Thymus (tissue), 11 donors: Measurements from ENCODE around the gene OR10H5. TPM values are rescaled to one million over a fixed set of nuclear protein-coding genes. Genes with fewer than 3 reads are reported as not detected.
"Not testable (repeated sequence)": the region's sequence is repeated elsewhere in the genome, so short reads cannot be mapped to it uniquely, and the experiment has no call there.

Source experiments
- DNase-seq, 9 donors: peaks; one replicate each; pipeline ENCODE4 v3.0.0-alpha.2; 2013; ENCODE audit warnings: low spot score in 9 of 9, low read depth in 6 of 9, missing footprints in 1 of 9
- H3K27ac ChIP-seq, 2 donors: one replicate each; pipeline ENCODE4 v1.5.1; 2013; ENCODE audit warnings: control low read depth in 1 of 2, low read depth in 1 of 2, low read length in 1 of 2, mild to moderate bottlenecking in 1 of 2, moderate library complexity in 1 of 2
- H3K27me3 ChIP-seq, 2 donors: one replicate each; pipeline ENCODE4 v1.5.1; 2013; ENCODE audit warnings: low read length in 1 of 2; ENCODE audit not compliant: control insufficient read depth in 2 of 2, insufficient read depth in 1 of 2
- H3K36me3 ChIP-seq, 2 donors: one replicate each; pipeline ENCODE4 v1.5.1; 2013; ENCODE audit warnings: low read length in 1 of 2, mild to moderate bottlenecking in 1 of 2, moderate library complexity in 1 of 2; ENCODE audit not compliant: control insufficient read depth in 2 of 2, insufficient read depth in 2 of 2
- H3K4me1 ChIP-seq, 2 donors: one replicate each; pipeline ENCODE4 v1.5.1; 2013; ENCODE audit warnings: low read length in 2 of 2; ENCODE audit not compliant: control insufficient read depth in 2 of 2, insufficient read depth in 2 of 2
- H3K4me3 ChIP-seq, 2 donors: one replicate each; pipeline ENCODE4 v1.5.1; 2013; ENCODE audit warnings: low read length in 2 of 2, control low read depth in 1 of 2, mild to moderate bottlenecking in 1 of 2
- H3K9me3 ChIP-seq, 2 donors: one replicate each; pipeline ENCODE4 v1.5.1; 2013; ENCODE audit warnings: low read length in 1 of 2, mild to moderate bottlenecking in 1 of 2; ENCODE audit not compliant: control insufficient read depth in 2 of 2, insufficient read depth in 1 of 2
- WGBS: extraction: QIAGEN DNeasy Blood & Tissue Kit; methylation state at CpG from one replicate; pipeline ENCODE4 v1.1.7; 2013; 5-methylcytosine and 5-hydroxymethylcytosine counted together
- polyA plus RNA-seq: library from polyadenylated mRNA; stranded (reverse); fragments of 200-250 nt; gene quantifications from one replicate; pipeline ENCODE4 v1.2.3, GENCODE V29; 2013
- total RNA-seq: library from RNA; stranded (reverse); fragments of 120-200 nt; gene quantifications from one replicate; pipeline ENCODE4 v1.2.4, GENCODE V29; 2013
- donor health status: healthy.

OR10H5 gene
- total and polyA plus RNA-seq, 2 donors, result 0.05 TPM; not detected in 1

DNA sequence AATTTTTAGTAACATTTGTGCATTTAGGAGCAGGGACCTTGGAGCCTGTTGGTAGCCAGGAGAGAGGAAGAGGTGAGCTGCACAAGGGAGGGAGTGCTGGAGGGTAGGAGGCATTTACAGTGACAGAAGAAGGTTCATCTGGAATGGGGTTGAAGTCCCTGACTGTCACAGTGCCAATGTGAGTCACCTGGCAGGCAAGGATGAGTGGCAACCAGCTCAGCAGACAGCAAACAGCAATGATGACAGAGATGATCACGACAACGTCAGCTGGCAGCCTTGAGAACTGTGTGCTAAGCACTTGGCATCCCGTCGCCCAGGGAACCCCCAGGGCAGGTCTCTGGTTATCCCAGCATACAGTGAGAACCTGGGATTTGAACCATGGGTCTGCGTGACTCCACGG, 2.6 kb downstream of the OR10H5 start:
- peaks cover 0 to 10% of the 10 kb centered on the region in 2 donors for H3K27me3 ChIP-seq
- no peak overlapping the region for H3K4me3 ChIP-seq
- 76% methylated on average over 6 of the region's 6 CpGs for WGBS
- no peak overlapping the region for H3K27ac ChIP-seq
- no peaks in the 10 kb centered on the region for H3K4me1 ChIP-seq
- no peaks in the 10 kb centered on the region for H3K36me3 ChIP-seq
- H3K9me3 ChIP-seq, result peaks cover 0 to 3% of the 10 kb centered on the region in 2 donors
- no peak for DNase-seq

DNA sequence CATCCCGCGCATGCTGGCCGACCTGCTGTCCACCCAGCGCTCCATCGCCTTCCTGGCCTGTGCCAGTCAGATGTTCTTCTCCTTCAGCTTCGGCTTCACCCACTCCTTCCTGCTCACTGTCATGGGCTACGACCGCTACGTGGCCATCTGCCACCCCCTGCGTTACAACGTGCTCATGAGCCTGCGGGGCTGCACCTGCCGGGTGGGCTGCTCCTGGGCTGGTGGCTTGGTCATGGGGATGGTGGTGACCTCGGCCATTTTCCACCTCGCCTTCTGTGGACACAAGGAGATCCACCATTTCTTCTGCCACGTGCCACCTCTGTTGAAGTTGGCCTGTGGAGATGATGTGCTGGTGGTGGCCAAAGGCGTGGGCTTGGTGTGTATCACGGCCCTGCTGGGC, 6.8 kb downstream of the OR10H5 start:
- H3K4me1 ChIP-seq, H3K27me3 ChIP-seq, H3K36me3 ChIP-seq, H3K9me3 ChIP-seq, DNase-seq, H3K27ac ChIP-seq, H3K4me3 ChIP-seq: not testable (repeated sequence)
- 97% methylated on average over 18 of the region's 18 CpGs for WGBS

DNA sequence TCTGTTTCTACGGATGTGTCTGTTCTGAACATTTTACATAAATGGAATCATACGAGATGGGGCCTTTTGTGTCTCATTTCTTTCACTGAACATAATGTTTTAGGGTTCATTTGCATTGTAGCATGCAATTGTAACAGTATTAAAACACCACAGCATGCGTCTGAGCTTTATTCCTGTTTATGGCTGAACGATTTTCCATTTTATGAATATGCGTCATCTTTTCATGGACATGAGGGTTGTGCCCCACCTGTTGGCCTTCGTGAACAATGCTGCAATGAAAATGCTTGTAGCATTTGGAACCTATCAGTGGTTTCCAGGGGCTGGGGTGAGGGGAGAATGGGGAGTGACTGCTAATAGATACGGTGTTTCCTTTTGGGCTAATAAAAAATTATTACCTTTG, 22.9 kb downstream of the OR10H5 start:
- 72% methylated on average over 7 of the region's 7 CpGs for WGBS
- Histone ChIP-seq H3K36me3 (no peaks in the 10 kb centered on the region), H3K4me1 (no peaks in the 10 kb centered on the region), H3K27ac (no peak overlapping the region), H3K9me3 (no peaks in the 10 kb centered on the region), H3K4me3 (no peak overlapping the region), H3K27me3 (peaks cover 0 to 7% of the 10 kb centered on the region in 2 donors)
- no peak for DNase-seq

GRCh38 chr19:15811476-15811875, 24.0 kb downstream of the OR10H5 start:
- Histone ChIP-seq H3K9me3 (no peaks in the 10 kb centered on the region), H3K36me3 (no peaks in the 10 kb centered on the region), H3K27me3 (peaks cover 0 to 11% of the 10 kb centered on the region in 2 donors), H3K4me1 (no peaks in the 10 kb centered on the region), H3K4me3 (no peak overlapping the region), H3K27ac (no peak overlapping the region)
- 92% methylated on average over 4 of the region's 4 CpGs for WGBS
- DNase-seq, result no peak

DNA sequence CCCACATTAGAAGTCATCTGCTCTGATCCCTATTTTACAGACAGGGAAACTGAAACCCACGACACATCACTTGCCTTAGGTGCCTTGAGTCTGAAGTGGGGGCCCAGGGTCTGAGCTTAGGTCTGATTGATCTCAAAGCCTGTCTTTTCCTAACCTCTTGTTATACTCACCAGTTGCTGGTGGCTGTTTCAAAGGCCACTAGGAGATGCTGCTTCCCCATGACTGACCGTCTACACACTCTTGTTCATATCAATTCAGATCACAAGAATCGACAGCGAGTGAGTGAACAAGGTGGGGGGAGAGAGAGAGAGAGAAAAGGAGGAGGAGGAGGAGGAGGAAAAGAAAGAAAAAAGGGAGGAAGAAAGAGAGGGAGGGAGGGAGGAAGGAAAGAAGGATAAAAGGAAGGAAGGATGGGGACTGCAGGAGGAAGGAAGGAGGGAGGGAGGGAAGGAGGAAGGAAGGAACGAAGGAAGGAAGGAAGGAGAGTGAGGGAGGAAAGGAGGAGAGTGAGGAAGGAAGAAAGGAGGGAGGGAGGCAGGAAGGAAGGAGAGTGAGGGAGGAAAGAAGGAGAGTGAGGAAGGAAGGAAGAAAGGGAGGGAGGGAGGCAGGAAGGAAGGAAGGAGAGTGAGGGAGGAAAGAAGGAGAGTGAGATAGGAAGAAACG, 24.7 kb downstream of the OR10H5 start:
- H3K36me3 ChIP-seq, result no peaks in the 10 kb centered on the region
- 70% methylated on average over 6 of the region's 6 CpGs for WGBS
- H3K4me1 ChIP-seq, result no peaks in the 10 kb centered on the region
- no peak overlapping the region for H3K4me3 ChIP-seq
- DNase-seq, result peak in 3 of 9 donors; percentile 5 to 25 (median 8)
- no peak overlapping the region for H3K27ac ChIP-seq
- peaks cover 0 to 11% of the 10 kb centered on the region in 2 donors for H3K27me3 ChIP-seq
- H3K9me3 ChIP-seq, result no peaks in the 10 kb centered on the region

- 59% methylated on average over 7 of the region's 7 CpGs for WGBS
- Histone ChIP-seq H3K27ac (no peak overlapping the region), H3K4me3 (no peak overlapping the region), H3K27me3 (peaks cover 0 to 11% of the 10 kb centered on the region in 2 donors), H3K4me1 (no peaks in the 10 kb centered on the region), H3K9me3 (no peaks in the 10 kb centered on the region), H3K36me3 (no peaks in the 10 kb centered on the region)
- no peak for DNase-seq
These were observed 26.5 kb downstream of the OR10H5 start for GRCh38 chr19:15813916-15814315.

DNA sequence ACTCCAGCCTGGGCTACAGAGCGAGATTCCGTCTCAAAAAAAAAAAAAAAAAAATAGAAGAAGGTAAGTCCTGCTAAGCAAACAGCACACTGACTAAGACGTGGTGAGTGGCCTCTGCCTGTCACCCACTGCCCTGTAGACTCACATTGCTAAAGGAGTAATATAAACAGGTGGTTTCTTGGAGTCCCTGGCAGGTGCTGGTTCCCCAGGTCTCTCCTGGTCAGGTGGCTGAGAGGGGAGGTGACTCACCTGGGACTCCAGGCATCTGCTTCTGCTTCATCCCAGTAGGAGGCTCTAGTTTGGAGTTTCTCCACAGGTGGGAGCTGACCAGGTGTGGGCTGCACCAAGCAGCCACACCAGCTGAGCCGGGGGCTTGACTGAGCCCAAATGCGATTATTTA, 27.8 kb downstream of the OR10H5 start, which contains the start of gene OR10H1:
Gene OR10H1, minus strand, starts transcription at position 359 of the 400 bp plus-strand sequence. CDS start 7,627 bp downstream, outside the sequence.
- Histone ChIP-seq H3K4me1 (no peaks in the 10 kb centered on the region), H3K27me3 (peaks cover 0 to 11% of the 10 kb centered on the region in 2 donors), H3K36me3 (no peaks in the 10 kb centered on the region), H3K4me3 (no peak within 1 kb of the TSS), H3K27ac (no peak within 1 kb of the TSS), H3K9me3 (no peaks in the 10 kb centered on the region)
- DNase-seq, result no peak
- 81% methylated on average over 5 of the region's 5 CpGs for WGBS

DNA sequence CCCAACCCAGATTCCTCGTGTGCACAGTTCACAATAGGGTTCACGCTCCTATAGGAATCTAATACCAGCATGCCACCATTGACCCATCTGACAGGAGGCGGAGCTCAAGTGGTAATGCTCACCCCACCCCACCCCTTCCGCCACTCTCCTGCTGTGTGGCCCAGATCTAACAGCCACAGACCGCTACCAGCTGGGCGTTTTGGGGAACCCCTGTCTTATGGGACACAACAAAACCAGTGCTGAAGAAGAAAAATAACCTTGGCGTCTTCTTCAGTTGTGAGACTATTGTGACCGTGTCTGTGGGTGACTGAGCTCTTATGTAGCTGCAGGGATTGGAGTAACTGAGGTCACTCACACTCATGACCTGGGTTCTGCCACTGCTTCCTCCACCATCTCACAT, 33.2 kb downstream of the OR10H5 start:
- WGBS, result 96% methylated on average over 8 of the region's 8 CpGs
- H3K27ac ChIP-seq, result no peak overlapping the region
- no peaks in the 10 kb centered on the region for H3K9me3 ChIP-seq
- peaks cover 0 to 1% of the 10 kb centered on the region in 2 donors for H3K27me3 ChIP-seq
- no peaks in the 10 kb centered on the region for H3K4me1 ChIP-seq
- H3K36me3 ChIP-seq, result no peaks in the 10 kb centered on the region
- no peak for DNase-seq
- no peak overlapping the region for H3K4me3 ChIP-seq

GRCh38 chr19:15825753-15826152, 38.3 kb downstream of the OR10H5 start:
- H3K4me1 ChIP-seq, result peaks cover 0 to 5% of the 10 kb centered on the region in 2 donors
- no peaks in the 10 kb centered on the region for H3K9me3 ChIP-seq
- H3K4me3 ChIP-seq, result no peak overlapping the region
- no peak overlapping the region for H3K27ac ChIP-seq
- H3K36me3 ChIP-seq, result no peaks in the 10 kb centered on the region
- WGBS, result 95% methylated on average over 1 of the region's 1 CpG
- H3K27me3 ChIP-seq, result peaks cover 0 to 5% of the 10 kb centered on the region in 2 donors
- no peak for DNase-seq
